Dermis microvascular lymphatic vessel endothelial cell (primary cell): Measurements from ENCODE around the gene KIAA0513. TPM values are rescaled to one million over a fixed set of nuclear protein-coding genes. Genes with fewer than 3 reads are reported as not detected.
A peak's percentile ranks its signal among the peaks of the same experiment; 100 is the strongest.
"Not testable (repeated sequence)": the region's sequence is repeated elsewhere in the genome, so short reads cannot be mapped to it uniquely, and the experiment has no call there.

Source experiments
- DNase-seq, 2 donors: peaks; one replicate each; pipeline versions ENCODE4 v3.0.0 to v3.0.0-alpha.2; 2010; ENCODE audit warnings: low read depth in 2 of 2
- total RNA-seq: library from RNA; depleted of rRNA; stranded (reverse); fragments of >200 nt; gene quantifications from 2 replicates; pipeline ENCODE4 v1.2.1, GENCODE V29; 2014

Gene KIAA0513
- total RNA-seq, 1 donor from 2014 or later = 17.5 TPM

- peak; percentile 93 to 98 for DNase-seq
Measured at GRCh38 chr16:85028685-85029407, 1.3 kb downstream of the KIAA0513 start.

- DNase-seq = peak in 1 of 2 donors; percentile 63
Measured at GRCh38 chr16:85029408-85029784, 1.8 kb downstream of the KIAA0513 start.

GRCh38 chr16:85029981-85030401 is 2.4 kb downstream of the KIAA0513 start:
- no peak for DNase-seq

GRCh38 chr16:85031451-85031850 is 3.9 kb downstream of the KIAA0513 start:
- peak; percentile 78 to 90 for DNase-seq

GRCh38 chr16:85032187-85032586 is 4.6 kb downstream of the KIAA0513 start:
- not testable (repeated sequence) for DNase-seq

- DNase-seq = no peak
Measured at GRCh38 chr16:85033171-85033570, 5.6 kb downstream of the KIAA0513 start.

GRCh38 chr16:85034591-85035433 is 7.2 kb downstream of the KIAA0513 start:
- DNase-seq = peak in 1 of 2 donors; percentile 23

- no peak for DNase-seq
Measured at GRCh38 chr16:85036236-85037049, 8.8 kb downstream of the KIAA0513 start.

GRCh38 chr16:85037050-85037410 is 9.4 kb downstream of the KIAA0513 start:
- peak; percentile 89 to 90 for DNase-seq

- no peak for DNase-seq
Measured at GRCh38 chr16:85037721-85038120, 10.1 kb downstream of the KIAA0513 start.

- DNase-seq = no peak
Measured at GRCh38 chr16:85040685-85041084, 13.1 kb downstream of the KIAA0513 start.

- no peak for DNase-seq
Measured at GRCh38 chr16:85041219-85042166, 13.9 kb downstream of the KIAA0513 start.

GRCh38 chr16:85042167-85042526 is 14.6 kb downstream of the KIAA0513 start:
- DNase-seq = no peak

- no peak for DNase-seq
Measured at GRCh38 chr16:85042606-85043005, 15.0 kb downstream of the KIAA0513 start.

- DNase-seq = no peak
Measured at GRCh38 chr16:85045077-85045476, 17.5 kb downstream of the KIAA0513 start.

- no peak for DNase-seq
Measured at GRCh38 chr16:85045641-85046471, 18.3 kb downstream of the KIAA0513 start.

- DNase-seq = no peak
Measured at GRCh38 chr16:85046472-85046916, 18.9 kb downstream of the KIAA0513 start.

- DNase-seq = no peak
Measured at GRCh38 chr16:85046931-85047866, 19.6 kb downstream of the KIAA0513 start.
